Measurements from ENCODE around the gene CEMIP2. TPM values are rescaled to one million over a fixed set of nuclear protein-coding genes. Genes with fewer than 3 reads are reported as not detected.

The CEMIP2 gene
- total and polyA plus RNA-seq, 2 donors (not counting 3 experiments of a cell fraction or from before 2014, with no cell fraction given) = 41.6 to 44.3 TPM

- H3K9ac ChIP-seq (replicated peaks; ENCODE audit: extremely low read depth, insufficient read depth, low read length) = no peak overlapping the region
- H3K9me3 ChIP-seq (replicated peaks; ENCODE audit: control insufficient read depth, insufficient read depth, low read length) = no peaks in the 10 kb centered on the region
- POLR2A ChIA-PET = no interaction called here
- H3K27ac ChIP-seq (ENCODE audit: insufficient read depth, low read depth, low read length) = no peak overlapping the region
- dilution Hi-C loops (cut with MboI; ENCODE audit: extremely low pct_ligation_motif_present, low sequenced_read_pairs) (no loop called here), intact Hi-C loops (cut with micrococcal nuclease) (no loop called here)
- no peaks in the 10 kb centered on the region for H3K4me1 ChIP-seq (ENCODE audit: control insufficient read depth, extremely low read depth, insufficient read depth, low read length)
- no peaks in the 10 kb centered on the region for H3K79me2 ChIP-seq (ENCODE audit: control insufficient read depth, insufficient read depth, low read length)
- H3K4me2 ChIP-seq (ENCODE audit: insufficient read depth, low read length) = no peak overlapping the region
- CTCF ChIA-PET = no interaction called here
- no peak overlapping the region for H2AFZ ChIP-seq (ENCODE audit: low read depth, low read length)
- DNase-seq (ENCODE audit: low read depth, low spot score) (no peak), FAIRE-seq (no peak)
- H4K20me1 ChIP-seq (replicated peaks; ENCODE audit: control insufficient read depth, extremely low read depth, insufficient read depth, low read length) = no peaks in the 10 kb centered on the region
- no peak overlapping the region for H3K4me3 ChIP-seq (replicated peaks in 1 of 3; ENCODE audit: insufficient read depth in 1 of 3, low read depth in 1 of 3, low read length in 3 of 3)
- H3K27me3 ChIP-seq (ENCODE audit: control insufficient read depth in 2 of 2, insufficient read depth in 2 of 2, low read length in 2 of 2) = no peaks in the 10 kb centered on the region
- H3K36me3 ChIP-seq (ENCODE audit: control insufficient read depth in 2 of 2, extremely low read depth in 1 of 2, insufficient read depth in 2 of 2, low read length in 2 of 2) = no peaks in the 10 kb centered on the region
- TF ChIP-seq GATA2 (IDR thresholded peaks at IDR 0.05; ENCODE audit: insufficient read depth, insufficient read length, low read depth, low read length) (no peak), POLR2AphosphoS5 (IDR thresholded peaks at IDR 0.05; ENCODE audit: insufficient read depth, low read depth, low read length) (no peak), MAX (IDR thresholded peaks at IDR 0.05; ENCODE audit: insufficient read depth, insufficient read length) (no peak), MYC (IDR thresholded peaks at IDR 0.05; ENCODE audit: low read depth, low read length) (no peak), EZH2 (IDR thresholded peaks at IDR 0.05; ENCODE audit: borderline replicate concordance, low read depth, low read length, severe bottlenecking) (no peak)
- no TSS peak for BruUV-seq (replicated peaks)
- no peaks in the 10 kb centered on the region for H3K9me1 ChIP-seq (replicated peaks; ENCODE audit: control insufficient read depth, extremely low read depth, insufficient read depth, low read length)
Measured at GRCh38 chr9:71665247-71665646, 103.1 kb downstream of the CEMIP2 start.

GRCh38 chr9:71664566-71664965 is 103.7 kb downstream of the CEMIP2 start:
- FAIRE-seq (no peak), DNase-seq (ENCODE audit: low read depth, low spot score) (no peak)
- dilution Hi-C loops (cut with MboI; ENCODE audit: extremely low pct_ligation_motif_present, low sequenced_read_pairs) (no loop called here), intact Hi-C loops (cut with micrococcal nuclease) (no loop called here)
- no peak overlapping the region for H3K9ac ChIP-seq (replicated peaks; ENCODE audit: extremely low read depth, insufficient read depth, low read length)
- BruUV-seq (replicated peaks) = no TSS peak
- POLR2A ChIA-PET = no interaction called here
- CTCF ChIA-PET = interaction anchor here (0.8 kb wide), 1 partner anchor 17 kb away, joined by 4 read pairs; no protein-coding TSS in a partner anchor
- H3K4me3 ChIP-seq (replicated peaks in 1 of 3; ENCODE audit: insufficient read depth in 1 of 3, low read depth in 1 of 3, low read length in 3 of 3) = no peak overlapping the region
- H3K36me3 ChIP-seq (ENCODE audit: control insufficient read depth in 2 of 2, extremely low read depth in 1 of 2, insufficient read depth in 2 of 2, low read length in 2 of 2) = no peaks in the 10 kb centered on the region
- H3K9me3 ChIP-seq (replicated peaks; ENCODE audit: control insufficient read depth, insufficient read depth, low read length) = no peaks in the 10 kb centered on the region
- H3K4me2 ChIP-seq (ENCODE audit: insufficient read depth, low read length) = no peak overlapping the region
- H2AFZ ChIP-seq (ENCODE audit: low read depth, low read length) = no peak overlapping the region
- H3K4me1 ChIP-seq (ENCODE audit: control insufficient read depth, extremely low read depth, insufficient read depth, low read length) = no peaks in the 10 kb centered on the region
- no peak for TF ChIP-seq CTCF (IDR thresholded peaks at IDR 0.05; ENCODE audit: extremely low read depth in 1 of 2, insufficient read depth in 1 of 2, low read depth in 1 of 2, low read length in 2 of 2)
- no peak for TF ChIP-seq GATA2 (IDR thresholded peaks at IDR 0.05; ENCODE audit: insufficient read depth, insufficient read length, low read depth, low read length)
- no peak for TF ChIP-seq FOS (IDR thresholded peaks at IDR 0.05; ENCODE audit: borderline replicate concordance, insufficient read depth, low read length)
- no peak for TF ChIP-seq MYC (IDR thresholded peaks at IDR 0.05; ENCODE audit: low read depth, low read length)
- no peak for TF ChIP-seq POLR2A (IDR thresholded peaks at IDR 0.05; ENCODE audit: low read depth, low read length)
- TF ChIP-seq EZH2 (IDR thresholded peaks at IDR 0.05; ENCODE audit: borderline replicate concordance, low read depth, low read length, severe bottlenecking) = no peak
- TF ChIP-seq POLR2AphosphoS5 (IDR thresholded peaks at IDR 0.05; ENCODE audit: insufficient read depth, low read depth, low read length) = no peak
- TF ChIP-seq MAX (IDR thresholded peaks at IDR 0.05; ENCODE audit: insufficient read depth, insufficient read length) = no peak
- no peak for TF ChIP-seq JUN (IDR thresholded peaks at IDR 0.05; ENCODE audit: borderline replicate concordance, insufficient read depth, insufficient read length, low read depth)
- H3K27me3 ChIP-seq (ENCODE audit: control insufficient read depth in 2 of 2, insufficient read depth in 2 of 2, low read length in 2 of 2) = no peaks in the 10 kb centered on the region
- no peaks in the 10 kb centered on the region for H3K79me2 ChIP-seq (ENCODE audit: control insufficient read depth, insufficient read depth, low read length)
- H4K20me1 ChIP-seq (replicated peaks; ENCODE audit: control insufficient read depth, extremely low read depth, insufficient read depth, low read length) = no peaks in the 10 kb centered on the region
- H3K9me1 ChIP-seq (replicated peaks; ENCODE audit: control insufficient read depth, extremely low read depth, insufficient read depth, low read length) = no peaks in the 10 kb centered on the region
- H3K27ac ChIP-seq (ENCODE audit: insufficient read depth, low read depth, low read length) = no peak overlapping the region
